H1 (cell line): ENCODE results near the gene BTRC. TPM values are rescaled to one million over a fixed set of nuclear protein-coding genes. Genes with fewer than 3 reads are reported as not detected.

Experiments
- CEBPB ChIP-seq: IDR thresholded peaks from 2 replicates; pipeline ENCODE4 v1.6.1; 2012; ENCODE audit warnings: low read depth, low read length
- FOSL1 ChIP-seq: IDR thresholded peaks from 2 replicates; pipeline ENCODE4 v1.6.1; 2011; ENCODE audit warnings: mild to moderate bottlenecking, low read depth, low read length, moderate library complexity; ENCODE audit not compliant: insufficient read depth
- PHF8 ChIP-seq: fragments of 200-600 bp; sonication (generic); conservative IDR thresholded peaks from 2 replicates; pipeline ENCODE4 v1.7.1; 2012; ENCODE audit warnings: low read depth, mild to moderate bottlenecking, inconsistent platforms, low read length, moderate library complexity
- TAF7 ChIP-seq: optimal IDR thresholded peaks from 2 replicates; pipeline ENCODE3; 2011; ENCODE audit warnings: low read depth, mild to moderate bottlenecking, inconsistent platforms, low read length, moderate library complexity, borderline replicate concordance
- polyA plus RNA-seq, 7 experiments: library from polyadenylated mRNA; depleted of rRNA in 3 of 7; stranded (reverse) in 5 of 7; unstranded in 2 of 7; fragments of >200 nt in 5 of 7; fragments of 200-250 nt in 2 of 7; gene quantifications; 1 replicate in 5 of 7; 2 replicates in 1 of 7; 4 replicates in 1 of 7; pipeline versions ENCODE4 v1.2.1 to v1.2.3, GENCODE V29; 2011 to 2013; ENCODE audit warnings: missing spikeins in 2 of 7, mixed read lengths in 2 of 7
- total RNA-seq: library from RNA; stranded (reverse); fragmentation: NEBNext Ultra II Directional; extraction: Animal tissue kit (Norgen Biotek cat#: 25700); gene quantifications from 2 replicates; pipeline ENCODE4 v1.2.1, GENCODE V29; 2021
- TF ChIP-seq, protein P1 (sequence below), 3 experiments: IDR thresholded peaks; 1 replicate in 2 of 3; 2 replicates in 1 of 3; pipeline versions ENCODE4 v1.5.1 to v1.6.1; 2011; ENCODE audit warnings: low read length in 3 of 3, mild to moderate bottlenecking in 3 of 3, inconsistent platforms in 2 of 3, low read depth in 1 of 3, moderate library complexity in 1 of 3; ENCODE audit not compliant: insufficient read depth in 1 of 3; ENCODE audit errors: control extremely low read depth in 1 of 3

BTRC gene
- total and polyA plus RNA-seq, 2 of the 8 experiments (the other 6 are each of a cell fraction or from before 2014, with no cell fraction given), result 9.9 to 24.7 TPM

DNA sequence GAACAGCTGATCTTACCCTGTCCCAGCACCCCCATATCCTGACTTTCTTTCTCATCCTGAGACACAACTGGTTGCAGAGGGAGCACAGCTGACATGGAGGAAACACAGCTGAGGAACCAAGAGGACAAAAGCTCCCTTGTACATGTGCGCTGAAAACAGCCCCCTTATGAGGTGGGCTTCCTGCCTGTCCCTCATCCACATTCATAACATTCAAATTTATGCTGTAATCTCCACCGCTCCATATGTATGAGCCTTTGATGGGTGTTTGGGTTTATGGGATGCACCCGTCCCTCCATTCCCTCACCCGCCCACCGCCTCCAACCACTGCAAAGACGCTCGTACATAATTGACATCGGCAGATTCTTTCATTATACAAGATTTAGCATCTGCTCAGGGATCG lies 49.6 kb upstream of the BTRC start (continued):
- TF ChIP-seq, protein P1, sequence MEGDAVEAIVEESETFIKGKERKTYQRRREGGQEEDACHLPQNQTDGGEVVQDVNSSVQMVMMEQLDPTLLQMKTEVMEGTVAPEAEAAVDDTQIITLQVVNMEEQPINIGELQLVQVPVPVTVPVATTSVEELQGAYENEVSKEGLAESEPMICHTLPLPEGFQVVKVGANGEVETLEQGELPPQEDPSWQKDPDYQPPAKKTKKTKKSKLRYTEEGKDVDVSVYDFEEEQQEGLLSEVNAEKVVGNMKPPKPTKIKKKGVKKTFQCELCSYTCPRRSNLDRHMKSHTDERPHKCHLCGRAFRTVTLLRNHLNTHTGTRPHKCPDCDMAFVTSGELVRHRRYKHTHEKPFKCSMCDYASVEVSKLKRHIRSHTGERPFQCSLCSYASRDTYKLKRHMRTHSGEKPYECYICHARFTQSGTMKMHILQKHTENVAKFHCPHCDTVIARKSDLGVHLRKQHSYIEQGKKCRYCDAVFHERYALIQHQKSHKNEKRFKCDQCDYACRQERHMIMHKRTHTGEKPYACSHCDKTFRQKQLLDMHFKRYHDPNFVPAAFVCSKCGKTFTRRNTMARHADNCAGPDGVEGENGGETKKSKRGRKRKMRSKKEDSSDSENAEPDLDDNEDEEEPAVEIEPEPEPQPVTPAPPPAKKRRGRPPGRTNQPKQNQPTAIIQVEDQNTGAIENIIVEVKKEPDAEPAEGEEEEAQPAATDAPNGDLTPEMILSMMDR (IDR thresholded peaks at IDR 0.05; ENCODE audit: control extremely low read depth in 1 of 3, insufficient read depth in 1 of 3, low read depth in 1 of 3, low read length in 3 of 3), result no peak
- TF ChIP-seq PHF8 (no peak), CEBPB (no peak), FOSL1 (no peak), TAF7 (no peak)
